GM19025 (cell line): ENCODE results near the gene BIRC6.
"Not testable (repeated sequence)": the region's sequence is repeated elsewhere in the genome, so short reads cannot be mapped to it uniquely, and the experiment has no call there.

Source experiments
- ATAC-seq: cut with Tn5 transposase; IDR thresholded peaks from one replicate; pipeline ENCODE4 v1.9.1; 2021; ENCODE audit warnings: mild to moderate bottlenecking, low read depth, moderate library complexity; ENCODE audit not compliant: unreplicated experiment

Gene BIRC6

DNA sequence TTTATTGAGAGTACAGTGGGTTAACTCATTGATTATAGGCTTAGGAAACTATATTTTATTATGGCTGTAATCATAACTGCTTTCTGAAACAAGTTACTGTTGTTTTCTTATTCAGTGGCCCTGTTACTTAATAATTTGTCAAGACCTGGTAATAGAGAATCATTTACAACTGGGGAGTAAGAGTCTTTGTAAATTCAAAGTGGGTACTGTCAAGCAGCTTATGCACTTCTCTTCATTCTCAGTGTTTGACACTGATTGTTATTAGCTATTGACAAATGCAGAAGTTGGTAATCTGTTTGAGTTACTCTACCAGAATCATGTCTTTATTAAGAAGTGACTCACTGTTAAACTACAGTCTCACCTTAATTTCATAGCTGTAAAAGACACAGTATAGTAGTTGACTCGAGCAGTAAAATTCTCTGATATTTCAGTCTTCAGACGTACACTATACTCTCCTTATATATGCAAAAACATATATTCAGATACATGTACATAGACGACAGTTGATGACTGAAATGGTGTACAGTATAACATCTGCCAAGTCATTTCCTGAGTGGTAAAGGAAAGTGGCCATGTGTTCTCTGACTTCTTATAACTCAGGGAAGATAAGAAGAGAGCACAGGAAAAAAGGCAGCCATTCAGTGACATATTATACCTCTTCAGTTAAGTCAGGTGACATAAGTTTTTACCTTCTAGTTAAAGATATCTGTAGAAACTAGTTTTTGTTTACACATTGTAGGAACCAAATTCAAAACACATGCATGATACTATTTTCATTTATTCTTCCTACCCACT, 235.0 kb downstream of the BIRC6 start:
- ATAC-seq, result peak; percentile 65

DNA sequence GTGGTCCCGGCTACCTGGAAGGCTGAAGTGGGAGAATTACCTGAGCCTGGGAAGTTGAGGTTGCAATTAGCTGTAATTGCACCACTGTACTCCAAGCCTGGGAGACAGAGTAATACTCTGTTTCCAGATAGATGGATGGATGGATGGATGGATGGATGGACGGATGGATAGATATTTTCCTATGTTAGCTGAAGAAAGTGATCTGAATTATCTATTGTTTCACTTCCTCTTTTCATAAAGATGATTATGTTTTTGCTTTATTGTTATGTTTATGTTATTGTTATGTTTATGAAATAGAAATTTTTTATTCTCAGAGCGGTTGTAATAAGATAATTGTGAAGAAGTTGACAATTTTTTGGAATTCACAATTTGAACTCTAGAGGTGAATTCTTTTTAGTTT, 237.8 kb downstream of the BIRC6 start:
- no peak for ATAC-seq

DNA sequence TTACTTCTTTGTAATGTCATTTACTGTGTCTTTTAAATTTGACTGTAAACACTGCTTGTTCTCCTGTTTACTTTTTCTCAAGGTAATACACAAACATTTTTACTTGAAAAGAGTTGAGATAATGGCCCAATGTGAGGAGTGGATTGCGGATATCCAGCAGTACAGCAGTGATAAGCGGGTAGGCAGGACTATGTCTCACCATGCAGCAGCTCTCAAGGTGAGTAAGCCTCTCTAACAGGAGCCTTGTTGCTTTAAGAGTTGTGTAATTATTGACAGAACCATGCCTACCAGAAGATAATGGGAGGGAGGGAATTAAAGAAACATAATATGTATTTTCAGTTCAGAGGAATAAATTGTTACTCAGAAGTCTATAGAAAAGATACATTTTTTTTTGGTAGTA, 254.5 kb downstream of the BIRC6 start:
- no peak for ATAC-seq

DNA sequence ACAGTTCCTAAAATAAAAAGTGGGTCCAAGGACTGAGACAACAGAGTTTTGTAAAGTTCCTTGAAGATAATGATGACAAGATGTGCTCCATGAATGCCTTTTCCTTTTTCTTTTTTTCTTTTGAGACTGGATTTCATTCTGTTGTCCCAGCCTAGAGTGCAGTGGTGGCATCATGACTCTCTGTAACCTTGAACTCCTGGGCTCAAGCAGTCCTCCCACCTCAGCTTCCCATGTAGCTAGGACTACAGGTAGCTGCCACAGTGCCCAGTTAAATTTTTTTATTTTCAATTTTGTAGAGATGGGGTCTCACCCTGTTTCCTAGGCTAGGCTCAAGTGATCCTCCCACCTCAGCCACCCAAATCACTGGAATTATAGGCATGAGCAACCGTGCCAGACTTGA, 254.9 kb downstream of the BIRC6 start:
- no peak for ATAC-seq

DNA sequence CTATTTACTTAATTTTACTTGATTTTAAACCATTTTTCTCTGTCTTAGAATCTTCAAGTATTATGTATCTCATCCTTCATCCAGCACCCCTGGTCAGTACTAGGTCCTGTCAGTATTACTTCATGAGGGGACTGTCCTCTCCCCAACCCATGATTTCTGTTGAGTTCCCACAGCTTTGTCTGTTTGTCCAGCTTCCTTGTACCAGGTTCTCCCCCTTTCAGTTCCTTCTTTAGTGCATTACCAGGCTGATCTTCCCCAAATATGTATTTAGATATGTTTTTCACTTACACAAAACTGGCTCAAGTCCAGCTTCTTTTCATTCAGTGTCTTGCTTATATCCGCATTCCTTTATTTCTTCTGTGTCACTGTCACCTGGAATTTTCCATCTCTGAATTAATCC, 257.3 kb downstream of the BIRC6 start:
- ATAC-seq, result no peak

DNA sequence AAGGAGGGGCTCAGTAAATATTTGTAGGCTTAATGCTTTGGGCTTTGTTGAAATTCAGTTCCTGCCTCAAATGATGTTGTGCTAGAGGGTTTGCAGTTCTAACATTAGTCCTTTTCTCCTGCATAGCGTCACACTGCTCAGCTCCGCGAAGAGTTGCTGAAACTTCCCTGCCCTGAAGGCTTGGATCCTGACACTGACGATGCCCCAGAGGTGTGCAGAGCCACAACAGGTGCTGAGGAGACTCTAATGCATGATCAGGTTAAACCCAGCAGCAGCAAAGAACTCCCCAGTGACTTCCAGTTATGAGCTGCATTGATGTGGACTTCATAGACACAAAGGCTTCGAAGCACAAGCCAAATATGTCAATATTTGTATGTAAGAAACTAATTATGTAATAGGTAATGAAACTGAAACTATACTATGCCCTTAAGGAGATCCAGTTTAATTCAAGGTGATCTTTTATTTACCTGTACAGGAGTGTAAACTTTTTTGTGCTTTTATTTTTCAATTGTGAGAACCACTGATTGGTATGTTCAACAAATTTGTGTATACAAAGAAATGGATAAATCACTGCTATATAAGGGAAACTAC, 260.9 kb downstream of the BIRC6 start:
- ATAC-seq, result no peak

DNA sequence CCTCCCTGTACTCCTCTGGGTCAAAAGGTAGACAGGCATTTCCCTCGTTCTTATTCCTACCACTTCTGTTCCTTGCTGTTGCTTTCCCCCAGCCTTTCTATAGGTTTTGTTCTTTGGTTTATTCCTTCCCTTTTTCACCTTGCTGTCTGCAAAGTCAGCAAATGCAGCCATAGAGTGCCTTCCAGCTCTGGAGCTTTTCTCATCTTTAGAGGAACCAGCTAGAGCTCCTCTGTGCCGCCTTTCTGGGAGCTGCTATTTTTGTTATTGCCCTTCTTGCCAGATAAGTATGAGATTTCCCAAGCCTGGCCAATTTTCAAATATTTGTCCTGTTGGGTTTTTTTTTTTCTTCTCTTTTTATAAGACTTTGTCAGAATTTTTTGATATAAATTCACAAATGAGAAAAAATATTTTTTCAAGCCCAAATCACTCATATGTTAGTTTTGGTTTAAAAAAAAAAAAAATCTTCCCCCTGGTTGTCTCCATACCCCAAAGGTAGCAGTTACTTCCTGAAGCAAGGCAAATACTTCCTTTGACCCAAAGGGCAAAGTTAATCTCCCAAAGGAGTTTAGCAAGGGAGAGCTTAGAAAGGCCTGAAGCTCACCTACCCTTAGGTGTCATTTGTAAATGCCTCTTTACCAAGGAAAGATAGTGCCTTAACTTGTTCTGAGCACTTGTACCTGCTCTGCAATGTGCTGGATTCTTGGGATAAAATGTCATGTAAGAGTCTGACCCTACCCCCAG, 265.9 kb downstream of the BIRC6 start:
- ATAC-seq, result no peak

DNA sequence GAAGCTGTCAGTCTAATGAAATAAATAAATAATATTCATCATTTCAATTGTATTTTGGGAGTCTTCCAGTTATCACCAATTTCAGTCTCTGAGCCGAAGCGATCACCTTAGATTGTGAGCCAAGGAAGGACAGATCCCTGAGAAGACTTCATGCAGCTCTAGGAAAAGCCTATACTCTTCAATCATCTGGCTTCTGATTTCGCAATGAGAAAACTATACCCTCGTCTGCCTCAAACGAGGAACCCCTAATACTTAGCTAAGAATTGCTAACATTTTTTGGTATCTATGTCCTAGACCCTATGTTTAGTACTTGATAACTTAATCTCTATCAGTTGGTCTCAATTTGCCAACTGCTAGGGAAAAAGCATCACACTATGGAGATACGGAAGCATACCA, 266.5 kb downstream of the BIRC6 start:
- no peak for ATAC-seq

DNA sequence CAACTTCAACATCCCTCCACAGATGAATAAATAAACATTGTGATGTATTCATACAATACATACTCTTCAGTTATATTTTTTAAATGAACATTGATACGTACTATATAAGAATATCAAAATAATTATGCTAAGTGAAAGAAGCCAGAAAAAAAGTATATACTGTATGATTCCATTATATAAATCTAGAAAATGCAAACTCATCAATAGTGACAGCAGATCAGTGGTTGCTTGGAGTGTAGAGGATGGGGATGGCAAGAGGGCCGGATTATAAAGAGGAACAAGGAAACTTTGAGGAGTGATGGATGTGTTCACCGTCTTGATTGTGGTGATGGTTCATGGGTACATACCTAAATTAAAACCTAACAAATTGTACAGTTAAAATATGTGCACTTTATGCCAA, 268.0 kb downstream of the BIRC6 start:
- no peak for ATAC-seq

DNA sequence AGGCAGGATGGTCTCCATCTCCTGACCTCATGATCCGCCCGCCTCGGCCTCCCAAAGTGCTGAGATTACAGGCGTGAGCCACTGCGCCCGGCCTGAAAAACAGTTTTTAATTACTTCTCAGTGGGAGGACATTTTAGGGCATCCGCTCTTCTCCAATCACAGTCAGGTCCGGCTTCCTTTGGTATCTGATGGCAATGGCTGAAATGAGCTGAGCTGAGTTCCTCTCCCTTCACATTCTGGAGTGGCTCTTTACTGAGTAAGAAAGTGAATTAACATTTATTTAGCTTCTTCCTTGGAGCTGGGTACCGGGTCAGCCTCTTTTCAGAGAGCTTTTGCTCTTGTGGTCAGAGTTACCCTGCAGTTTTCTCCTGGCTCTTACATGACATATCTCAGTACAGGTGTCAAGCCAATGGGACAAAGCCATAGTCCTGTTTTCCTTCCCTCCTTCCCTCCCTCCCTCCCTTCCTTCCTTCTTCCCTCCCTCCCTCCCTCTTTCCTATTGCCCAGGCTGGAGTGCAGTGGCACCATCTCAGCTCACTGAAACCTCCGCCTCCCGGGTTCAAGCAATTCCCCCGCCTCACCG, 269.9 kb downstream of the BIRC6 start:
- no peak for ATAC-seq

DNA sequence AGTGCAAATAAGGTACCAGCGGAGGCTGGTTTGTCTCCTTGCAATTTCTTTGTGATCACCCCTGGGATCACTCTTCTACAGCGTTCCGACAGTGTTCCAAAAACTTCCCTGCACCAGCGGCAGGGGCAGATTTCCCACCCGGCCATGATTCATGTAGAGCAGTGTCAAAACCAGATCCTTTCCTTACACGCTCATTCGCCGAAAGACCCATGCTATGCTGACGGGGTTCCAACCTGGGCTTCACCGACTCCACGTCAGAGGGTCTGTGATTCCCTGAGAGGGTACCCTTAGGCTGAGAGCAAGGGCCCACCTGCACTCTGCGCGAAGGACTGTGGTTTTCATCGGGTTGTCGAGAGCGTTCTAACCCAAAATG, 270.6 kb downstream of the BIRC6 start:
- peak; percentile 25 for ATAC-seq

DNA sequence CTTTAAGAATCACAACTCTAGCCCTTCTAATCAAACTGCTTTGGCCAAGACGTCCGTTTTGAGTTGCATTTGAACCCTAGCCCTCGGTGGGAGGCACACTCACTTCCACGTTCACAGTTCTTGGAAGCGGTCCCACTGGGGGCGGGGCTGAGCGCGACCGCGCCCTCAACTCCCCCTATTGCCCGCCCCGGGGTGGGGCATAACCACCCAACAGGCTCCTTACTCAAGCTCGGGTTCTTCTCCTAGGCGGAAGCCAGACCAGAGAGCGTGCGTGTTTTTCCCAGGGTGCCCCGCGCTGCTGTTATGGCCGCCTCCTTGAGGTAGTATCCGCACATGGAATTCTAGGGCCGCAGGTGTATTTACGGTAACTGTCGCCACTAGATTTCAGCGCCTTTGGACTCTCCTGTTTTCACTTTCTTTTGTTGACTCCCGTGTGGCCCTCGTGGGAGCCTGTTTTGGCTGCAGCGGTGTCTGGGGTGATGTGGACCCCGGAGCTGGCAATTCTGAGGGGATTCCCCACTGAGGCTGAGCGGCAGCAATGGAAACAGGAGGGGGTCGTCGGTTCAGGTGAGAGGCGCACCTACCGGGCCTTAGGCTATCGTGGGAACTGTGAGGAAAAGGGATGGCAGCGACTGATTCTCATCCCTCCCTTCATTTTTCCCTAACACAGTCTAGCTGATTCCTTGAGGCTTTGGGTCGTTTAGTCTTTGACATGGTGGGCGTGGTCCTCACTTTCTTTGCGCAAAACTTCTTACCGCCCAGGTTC, 271.2 kb downstream of the BIRC6 start, which contains the start of gene TTC27:
TTC27 (plus strand) TSS at position 237 of the 766 bp plus-strand sequence; CDS start at position 480, 243 bp downstream.
- peak; percentile 100 for ATAC-seq

DNA sequence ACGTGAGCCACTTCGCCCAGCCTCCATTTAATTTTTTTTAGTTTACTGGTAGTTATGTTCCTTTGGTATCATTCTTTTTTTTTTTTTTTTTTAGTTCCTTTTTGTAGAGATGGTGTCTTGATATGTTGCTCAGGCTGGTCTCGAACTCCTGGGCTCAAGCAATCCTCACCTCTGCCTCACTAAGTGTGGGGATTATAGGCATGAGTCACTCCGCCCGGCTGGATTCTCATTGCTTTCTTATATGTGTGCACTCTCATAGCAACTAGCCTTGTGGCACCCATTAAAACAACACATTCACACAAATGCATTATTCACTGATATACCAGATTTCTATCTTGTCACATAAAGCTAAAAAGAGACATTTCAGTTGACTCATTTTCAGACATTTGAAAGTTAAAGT, 275.3 kb downstream of the BIRC6 start:
- ATAC-seq, result no peak

DNA sequence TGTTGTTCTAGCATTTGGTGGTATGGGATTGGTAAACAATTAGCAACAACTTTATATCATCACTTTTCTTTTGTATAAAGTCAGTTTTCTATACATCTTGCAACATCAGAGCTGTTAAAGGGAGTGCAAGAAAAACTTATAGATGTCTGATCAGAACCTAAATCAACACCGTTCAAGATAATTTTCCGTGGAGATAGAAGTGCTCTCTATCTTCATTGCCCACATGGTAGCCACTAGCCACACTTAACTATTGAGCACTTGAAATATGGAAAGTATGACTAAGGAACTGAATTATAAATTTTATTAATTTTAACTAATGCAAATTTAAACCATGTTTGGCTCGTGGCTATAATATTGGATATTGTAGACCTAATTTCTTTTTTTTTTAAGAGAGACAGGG, 276.2 kb downstream of the BIRC6 start:
- ATAC-seq, result no peak

DNA sequence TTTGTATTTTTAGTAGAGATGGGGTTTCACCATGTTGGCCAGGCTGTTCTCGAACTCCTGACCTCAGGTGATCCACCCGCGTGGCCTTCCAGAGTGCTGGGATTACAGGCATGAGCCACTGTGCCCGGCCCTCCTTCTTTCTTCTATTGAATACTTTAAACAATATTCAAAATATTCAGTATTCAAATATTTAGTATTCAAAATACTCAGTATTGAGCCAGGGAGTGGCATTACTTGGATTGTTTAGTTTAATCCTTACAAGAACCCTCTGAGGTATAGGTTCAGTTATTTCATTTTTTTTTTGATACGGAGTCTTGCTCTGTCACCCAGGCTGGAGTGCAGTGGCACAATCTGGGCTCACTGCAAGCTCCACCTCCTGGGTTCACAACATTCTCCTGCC, 281.7 kb downstream of the BIRC6 start:
- not testable (repeated sequence) for ATAC-seq

DNA sequence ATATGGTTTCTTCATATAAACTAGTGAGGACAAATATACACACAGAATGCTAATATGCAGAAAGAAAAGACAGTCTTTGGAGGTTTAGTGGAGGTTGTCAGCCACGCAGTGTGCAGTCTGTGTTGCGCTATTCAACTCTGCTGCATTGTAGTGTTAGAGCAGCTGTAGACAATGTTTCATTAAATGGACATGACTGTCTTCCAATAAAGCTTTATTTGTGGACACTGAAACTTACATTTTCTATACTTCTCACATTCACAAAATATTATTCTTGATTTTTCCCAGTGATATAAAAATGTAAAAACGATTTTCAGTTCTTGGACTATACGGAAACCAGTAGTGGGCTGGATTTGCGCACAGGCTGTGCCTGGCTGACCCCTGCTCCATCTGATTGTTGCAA, 284.4 kb downstream of the BIRC6 start:
- ATAC-seq, result no peak

DNA sequence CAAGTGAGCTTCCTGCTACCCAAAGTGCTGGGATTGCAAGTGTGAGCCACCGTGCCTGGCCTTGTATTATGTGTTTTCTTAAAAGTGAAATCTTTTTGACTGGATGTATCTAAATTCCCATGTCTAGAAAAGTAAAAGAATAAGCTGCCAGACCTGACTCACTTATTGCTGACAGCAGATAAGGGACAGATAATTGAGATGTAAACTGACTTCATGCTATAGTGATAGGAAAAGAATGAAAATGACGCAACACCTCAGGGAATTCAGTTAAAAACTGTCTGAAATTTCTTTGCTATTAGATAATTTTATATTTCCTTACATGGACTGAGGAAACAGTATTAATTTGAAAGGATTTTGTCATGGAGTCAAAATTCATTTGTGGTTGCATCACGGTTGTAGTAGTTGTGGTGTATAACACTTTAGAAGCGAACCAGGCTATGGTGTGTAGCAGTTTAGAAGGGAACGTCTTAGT, 290.4 kb downstream of the BIRC6 start:
- no peak for ATAC-seq

DNA sequence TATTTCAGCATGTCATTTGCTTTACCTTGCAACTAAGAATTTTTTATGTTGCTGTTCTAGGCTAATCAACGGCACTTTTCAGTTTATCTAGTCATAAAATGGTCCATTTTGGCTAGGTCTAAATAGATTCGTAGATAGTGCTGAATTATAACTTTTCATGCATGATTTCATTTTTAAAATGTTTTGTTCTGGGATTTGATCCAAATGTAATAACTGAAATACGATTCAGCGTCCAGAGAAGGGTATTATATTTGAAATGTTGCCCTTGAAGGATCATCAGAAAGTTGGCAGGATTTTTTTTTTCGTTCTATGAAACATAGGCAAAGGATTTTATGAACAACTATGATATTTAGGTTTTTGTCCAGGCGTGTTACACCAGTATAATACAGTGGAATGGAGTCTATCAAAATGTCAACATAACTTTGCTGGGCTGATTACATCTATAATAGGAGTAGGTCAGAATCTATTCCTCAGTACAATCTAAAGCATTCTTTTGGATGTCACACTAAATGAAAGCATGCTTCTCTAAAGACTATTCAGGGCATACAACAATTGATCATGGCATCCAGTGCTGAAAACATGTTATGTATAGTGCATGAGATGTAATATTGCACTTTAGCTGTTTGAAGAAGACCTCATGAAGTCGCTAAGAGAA, 295.9 kb downstream of the BIRC6 start:
- ATAC-seq, result no peak

DNA sequence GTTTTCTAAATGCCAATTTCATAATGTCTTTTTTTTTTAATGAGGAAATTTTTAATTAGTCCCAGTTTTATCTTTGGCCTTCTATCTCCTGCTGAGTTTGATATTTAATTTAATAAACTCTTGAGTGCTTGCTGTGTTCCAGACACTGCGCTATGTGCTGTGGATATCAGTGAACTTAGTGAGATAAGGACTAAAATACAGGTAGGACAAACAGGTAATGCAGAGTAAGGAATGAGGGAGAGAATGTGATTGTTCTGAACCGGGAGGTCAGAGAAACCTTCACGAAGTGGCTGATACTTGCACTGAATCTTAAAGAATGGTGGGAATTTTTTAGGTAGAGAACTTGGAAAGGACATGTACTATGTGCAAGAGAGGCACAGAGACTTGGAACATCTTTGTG, 299.2 kb downstream of the BIRC6 start:
- no peak for ATAC-seq

DNA sequence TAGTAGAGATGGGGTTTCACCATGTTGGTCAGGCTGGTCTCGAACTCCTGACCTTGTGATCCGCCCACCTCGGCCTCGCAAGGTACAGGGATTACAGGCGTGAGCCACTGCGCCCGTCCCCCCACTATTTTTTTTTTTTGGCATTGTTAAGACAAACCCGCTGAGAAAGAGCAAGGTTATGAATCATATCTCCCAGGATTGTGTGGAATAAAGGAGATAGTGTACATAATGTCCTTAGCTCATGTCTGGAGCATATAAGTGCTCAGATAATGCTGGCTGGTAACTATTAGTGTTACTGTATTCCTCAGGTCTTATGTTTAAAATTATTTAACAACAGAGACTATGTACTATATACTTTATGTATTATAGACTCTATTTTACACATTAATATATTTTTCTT, 307.0 kb downstream of the BIRC6 start:
- ATAC-seq, result no peak
